HepG2 (cell line): ENCODE data around the gene NDUFS2. TPM values are rescaled to one million over a fixed set of nuclear protein-coding genes. Genes with fewer than 3 reads are reported as not detected.

Experiments
- BCL6 ChIP-seq: IDR thresholded peaks from 2 replicates; pipeline ENCODE4 v1.6.1; 2016; ENCODE audit warnings: missing genetic modification reagents, missing compliant biosample characterization
- ERF ChIP-seq: IDR thresholded peaks from 2 replicates; pipeline ENCODE4 v1.6.1; 2018; ENCODE audit warnings: missing biosample characterization, missing genetic modification reagents
- MIER2 ChIP-seq: IDR thresholded peaks from 2 replicates; pipeline ENCODE4 v1.6.1; 2016; ENCODE audit warnings: missing biosample characterization, missing genetic modification reagents
- MTA1 ChIP-seq: sonication (generic); formaldehyde crosslinking; IDR thresholded peaks from 2 replicates; pipeline ENCODE4 v1.4.0; 2020; ENCODE audit warnings: missing genetic modification reagents, mild to moderate bottlenecking, borderline replicate concordance
- NBN ChIP-seq: fragments of 450-650 bp; conservative IDR thresholded peaks from 2 replicates; pipeline ENCODE4 v1.6.1; 2017
- SSRP1 ChIP-seq: IDR thresholded peaks from 2 replicates; pipeline ENCODE4 v1.6.1; 2016; ENCODE audit warnings: control low read depth
- TAF15 ChIP-seq: fragments of 200-400 bp; formaldehyde crosslinking; IDR thresholded peaks from one replicate; pipeline ENCODE4 v1.6.1; 2018; ENCODE audit warnings: mild to moderate bottlenecking, low read depth, low read length; ENCODE audit not compliant: poor library complexity, severe bottlenecking
- TBP ChIP-seq: sonication (generic); formaldehyde crosslinking; IDR thresholded peaks from 2 replicates; pipeline ENCODE4 v1.5.0; 2020; ENCODE audit warnings: missing genetic modification reagents
- TSC22D2 ChIP-seq: sonication (generic); formaldehyde crosslinking; IDR thresholded peaks from 2 replicates; pipeline ENCODE4 v1.5.1; 2020; ENCODE audit warnings: missing genetic modification reagents, mild to moderate bottlenecking, borderline replicate concordance
- ZNF329 ChIP-seq: sonication (generic); formaldehyde crosslinking; IDR thresholded peaks from 2 replicates; pipeline ENCODE4 v1.9.0; 2021; ENCODE audit warnings: low read depth, mild to moderate bottlenecking, missing genetic modification reagents
- ZNF577 ChIP-seq: sonication (generic); formaldehyde crosslinking; IDR thresholded peaks from 2 replicates; pipeline ENCODE4 v1.4.0; 2020; ENCODE audit warnings: mild to moderate bottlenecking, low read depth, missing genetic modification reagents, borderline replicate concordance
- ZNF678 ChIP-seq: sonication (generic); formaldehyde crosslinking; IDR thresholded peaks from 2 replicates; pipeline ENCODE4 v1.4.0; 2020; ENCODE audit warnings: mild to moderate bottlenecking, missing genetic modification reagents
- polyA plus RNA-seq, 8 experiments: library from polyadenylated mRNA; depleted of rRNA in 3 of 8; stranded (reverse) in 7 of 8; unstranded in 1 of 8; fragments of >200 nt; fragmentation: Illumina TruSeq in 4 of 8; extraction: Trizol in 4 of 8; gene quantifications; 2 replicates each; pipeline versions ENCODE4 v1.2.1 to v1.2.3, GENCODE V29; 2011 to 2016; ENCODE audit warnings: low read depth in 4 of 8, missing spikeins in 1 of 8, mixed read lengths in 1 of 8; ENCODE audit not compliant: insufficient read depth in 1 of 8
- total RNA-seq, 5 experiments: library from RNA; depleted of rRNA; stranded (reverse); fragments of >200 nt; fragmentation: Illumina TruSeq; extraction: Trizol; gene quantifications; 2 replicates each; pipeline ENCODE4 v1.2.3, GENCODE V29; 2016; ENCODE audit warnings: low read depth in 1 of 5
- TF ChIP-seq, protein P1 (sequence below): sonication (generic); formaldehyde crosslinking; IDR thresholded peaks from 2 replicates; pipeline ENCODE4 v1.9.0; 2021; ENCODE audit warnings: missing genetic modification reagents, borderline replicate concordance
- TF ChIP-seq, protein P2 (sequence below): IDR thresholded peaks from 2 replicates; pipeline ENCODE4 v1.6.1; 2018; ENCODE audit warnings: missing genetic modification reagents
- TF ChIP-seq, protein P3 (sequence below): sonication (generic); formaldehyde crosslinking; IDR thresholded peaks from 2 replicates; pipeline ENCODE4 v1.9.0; 2021; ENCODE audit warnings: missing genetic modification reagents, borderline replicate concordance
- TF ChIP-seq, protein P4 (sequence below): sonication (generic); formaldehyde crosslinking; IDR thresholded peaks from 2 replicates; pipeline ENCODE4 v1.4.0; 2020; ENCODE audit warnings: missing genetic modification reagents, low read depth, mild to moderate bottlenecking, borderline replicate concordance

NDUFS2 gene
- total and polyA plus RNA-seq, 2 of the 13 experiments (the other 11 are each of a cell fraction or from before 2014, with no cell fraction given), result 89.9 to 118 TPM

DNA sequence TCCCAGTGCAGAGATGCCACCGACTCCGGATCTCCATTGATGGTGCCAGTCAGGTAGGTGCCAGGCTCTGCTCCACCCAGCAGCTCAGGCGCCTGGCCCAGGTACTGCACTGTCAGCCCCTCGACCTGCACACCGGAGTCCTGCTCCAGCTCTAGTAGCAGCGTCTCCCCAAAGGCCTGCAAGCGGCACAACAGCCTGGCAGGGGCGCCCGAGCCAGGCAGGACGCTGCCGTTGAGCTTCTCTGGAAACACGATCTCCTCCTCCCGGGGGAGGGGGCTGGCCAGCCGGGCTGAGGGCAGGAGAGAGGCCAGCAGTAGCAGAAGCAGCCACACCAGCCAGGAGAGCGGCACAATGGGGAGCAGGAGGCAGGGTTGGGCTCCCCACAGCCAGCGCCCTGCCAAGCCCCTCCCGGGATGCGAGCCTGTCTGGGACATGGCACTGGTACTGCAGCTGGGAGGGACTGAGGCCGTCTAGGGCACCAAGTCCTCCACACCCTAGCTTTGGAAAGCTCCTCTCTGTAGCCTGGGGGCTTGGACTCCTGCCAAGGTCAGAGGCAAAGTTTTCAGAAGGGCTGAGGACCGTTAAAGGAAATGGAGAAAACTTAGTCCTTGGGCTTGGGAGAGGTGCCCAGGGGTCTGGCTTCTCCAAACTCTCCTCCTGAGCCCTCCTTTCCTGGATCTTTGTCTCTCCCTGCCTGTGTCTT, 3.8 kb upstream of the NDUFS2 start (continued):
- TF ChIP-seq TBP (CRISPR knock-in tag) (no peak), NBN (no peak), ERF (no peak), ZNF577 (CRISPR knock-in tag) (no peak), ZNF678 (CRISPR knock-in tag) (no peak), TSC22D2 (CRISPR knock-in tag) (no peak), MTA1 (CRISPR knock-in tag) (peak; percentile 59; the same call in 1 of the 2 replicates), ZNF329 (CRISPR knock-in tag) (no peak), TAF15 (peak; percentile 50), MIER2 (CRISPR knock-in tag) (no peak), BCL6 (no peak), SSRP1 (CRISPR knock-in tag) (no peak)
- TF ChIP-seq, protein P1, sequence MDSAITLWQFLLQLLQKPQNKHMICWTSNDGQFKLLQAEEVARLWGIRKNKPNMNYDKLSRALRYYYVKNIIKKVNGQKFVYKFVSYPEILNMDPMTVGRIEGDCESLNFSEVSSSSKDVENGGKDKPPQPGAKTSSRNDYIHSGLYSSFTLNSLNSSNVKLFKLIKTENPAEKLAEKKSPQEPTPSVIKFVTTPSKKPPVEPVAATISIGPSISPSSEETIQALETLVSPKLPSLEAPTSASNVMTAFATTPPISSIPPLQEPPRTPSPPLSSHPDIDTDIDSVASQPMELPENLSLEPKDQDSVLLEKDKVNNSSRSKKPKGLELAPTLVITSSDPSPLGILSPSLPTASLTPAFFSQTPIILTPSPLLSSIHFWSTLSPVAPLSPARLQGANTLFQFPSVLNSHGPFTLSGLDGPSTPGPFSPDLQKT (CRISPR knock-in tag), result no peak
- TF ChIP-seq, protein P2, sequence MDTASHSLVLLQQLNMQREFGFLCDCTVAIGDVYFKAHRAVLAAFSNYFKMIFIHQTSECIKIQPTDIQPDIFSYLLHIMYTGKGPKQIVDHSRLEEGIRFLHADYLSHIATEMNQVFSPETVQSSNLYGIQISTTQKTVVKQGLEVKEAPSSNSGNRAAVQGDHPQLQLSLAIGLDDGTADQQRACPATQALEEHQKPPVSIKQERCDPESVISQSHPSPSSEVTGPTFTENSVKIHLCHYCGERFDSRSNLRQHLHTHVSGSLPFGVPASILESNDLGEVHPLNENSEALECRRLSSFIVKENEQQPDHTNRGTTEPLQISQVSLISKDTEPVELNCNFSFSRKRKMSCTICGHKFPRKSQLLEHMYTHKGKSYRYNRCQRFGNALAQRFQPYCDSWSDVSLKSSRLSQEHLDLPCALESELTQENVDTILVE, result no peak
- TF ChIP-seq, protein P3, sequence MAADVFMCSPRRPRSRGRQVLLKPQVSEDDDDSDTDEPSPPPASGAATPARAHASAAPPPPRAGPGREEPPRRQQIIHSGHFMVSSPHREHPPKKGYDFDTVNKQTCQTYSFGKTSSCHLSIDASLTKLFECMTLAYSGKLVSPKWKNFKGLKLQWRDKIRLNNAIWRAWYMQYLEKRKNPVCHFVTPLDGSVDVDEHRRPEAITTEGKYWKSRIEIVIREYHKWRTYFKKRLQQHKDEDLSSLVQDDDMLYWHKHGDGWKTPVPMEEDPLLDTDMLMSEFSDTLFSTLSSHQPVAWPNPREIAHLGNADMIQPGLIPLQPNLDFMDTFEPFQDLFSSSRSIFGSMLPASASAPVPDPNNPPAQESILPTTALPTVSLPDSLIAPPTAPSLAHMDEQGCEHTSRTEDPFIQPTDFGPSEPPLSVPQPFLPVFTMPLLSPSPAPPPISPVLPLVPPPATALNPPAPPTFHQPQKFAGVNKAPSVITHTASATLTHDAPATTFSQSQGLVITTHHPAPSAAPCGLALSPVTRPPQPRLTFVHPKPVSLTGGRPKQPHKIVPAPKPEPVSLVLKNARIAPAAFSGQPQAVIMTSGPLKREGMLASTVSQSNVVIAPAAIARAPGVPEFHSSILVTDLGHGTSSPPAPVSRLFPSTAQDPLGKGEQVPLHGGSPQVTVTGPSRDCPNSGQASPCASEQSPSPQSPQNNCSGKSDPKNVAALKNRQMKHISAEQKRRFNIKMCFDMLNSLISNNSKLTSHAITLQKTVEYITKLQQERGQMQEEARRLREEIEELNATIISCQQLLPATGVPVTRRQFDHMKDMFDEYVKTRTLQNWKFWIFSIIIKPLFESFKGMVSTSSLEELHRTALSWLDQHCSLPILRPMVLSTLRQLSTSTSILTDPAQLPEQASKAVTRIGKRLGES (CRISPR knock-in tag), result no peak
- TF ChIP-seq, protein P4, sequence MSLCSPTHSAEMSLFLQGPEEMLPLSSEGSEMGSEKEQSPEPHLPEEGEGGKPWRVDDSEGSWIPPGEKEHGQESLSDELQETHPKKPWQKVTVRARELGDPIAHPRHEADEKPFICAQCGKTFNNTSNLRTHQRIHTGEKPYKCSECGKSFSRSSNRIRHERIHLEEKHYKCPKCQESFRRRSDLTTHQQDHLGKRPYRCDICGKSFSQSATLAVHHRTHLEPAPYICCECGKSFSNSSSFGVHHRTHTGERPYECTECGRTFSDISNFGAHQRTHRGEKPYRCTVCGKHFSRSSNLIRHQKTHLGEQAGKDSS (CRISPR knock-in tag), result no peak; the same call in 1 of the 2 replicates
